Activated naive CD8-positive, alpha-beta T cell (primary cell): ENCODE measurements around the gene RHCG.
A peak's percentile ranks its signal among the peaks of the same experiment; 100 is the strongest.

Source experiments
- H3K27ac Mint-ChIP-seq: one replicate; pipeline ENCODE4 v1.8.0; 2021; ENCODE audit warnings: mixed read lengths
- H3K27me3 Mint-ChIP-seq: one replicate; pipeline ENCODE4 v1.8.0; 2021; ENCODE audit warnings: mixed read lengths
- H3K36me3 Mint-ChIP-seq: one replicate; pipeline ENCODE4 v1.8.0; 2021; ENCODE audit warnings: mixed read lengths
- H3K4me1 Mint-ChIP-seq: one replicate; pipeline ENCODE4 v1.8.0; 2021; ENCODE audit warnings: low read depth, mixed read lengths
- H3K4me3 Mint-ChIP-seq: one replicate; pipeline ENCODE4 v1.8.0; 2021; ENCODE audit warnings: mild to moderate bottlenecking, mixed read lengths
- H3K9me3 Mint-ChIP-seq: one replicate; pipeline ENCODE4 v1.8.0; 2021; ENCODE audit warnings: low read depth, mixed read lengths

RHCG gene

GRCh38 chr15:89447676-89448075 is 48.7 kb downstream of the RHCG start:
- Mint-ChIP-seq H3K36me3 (no peaks in the 10 kb centered on the region), H3K4me3 (no peak overlapping the region), H3K27me3 (peaks cover 20% of the 10 kb centered on the region), H3K4me1 (no peaks in the 10 kb centered on the region), H3K27ac (no peak overlapping the region), H3K9me3 (no peaks in the 10 kb centered on the region)

- Mint-ChIP-seq H3K27me3 (peaks cover 23% of the 10 kb centered on the region), H3K9me3 (no peaks in the 10 kb centered on the region), H3K4me3 (no peak overlapping the region), H3K36me3 (no peaks in the 10 kb centered on the region), H3K27ac (no peak overlapping the region), H3K4me1 (no peaks in the 10 kb centered on the region)
These were observed 50.0 kb downstream of the RHCG start for GRCh38 chr15:89446255-89446891.

GRCh38 chr15:89445518-89445917 is 50.9 kb downstream of the RHCG start:
- H3K36me3 Mint-ChIP-seq = no peaks in the 10 kb centered on the region
- no peaks in the 10 kb centered on the region for H3K4me1 Mint-ChIP-seq
- H3K4me3 Mint-ChIP-seq = no peak overlapping the region
- peaks cover 19% of the 10 kb centered on the region for H3K27me3 Mint-ChIP-seq
- no peaks in the 10 kb centered on the region for H3K9me3 Mint-ChIP-seq
- H3K27ac Mint-ChIP-seq = no peak overlapping the region

GRCh38 chr15:89444241-89445225 is 51.9 kb downstream of the RHCG start:
- Mint-ChIP-seq H3K27ac (no peak overlapping the region), H3K9me3 (no peaks in the 10 kb centered on the region), H3K4me3 (no peak overlapping the region)

GRCh38 chr15:89443581-89443980 is 52.8 kb downstream of the RHCG start:
- Mint-ChIP-seq H3K4me1 (no peaks in the 10 kb centered on the region), H3K27me3 (peaks cover 18% of the 10 kb centered on the region), H3K4me3 (no peak overlapping the region), H3K27ac (no peak overlapping the region), H3K36me3 (no peaks in the 10 kb centered on the region), H3K9me3 (no peaks in the 10 kb centered on the region)

More at GRCh38 chr15:89444241-89445225, 51.9 kb downstream of the RHCG start:
- Mint-ChIP-seq H3K27me3 (peaks cover 18% of the 10 kb centered on the region), H3K36me3 (no peaks in the 10 kb centered on the region), H3K4me1 (no peaks in the 10 kb centered on the region)

GRCh38 chr15:89442671-89443307 is 53.6 kb downstream of the RHCG start:
- Mint-ChIP-seq H3K36me3 (no peaks in the 10 kb centered on the region), H3K9me3 (no peaks in the 10 kb centered on the region), H3K27me3 (peaks cover 14% of the 10 kb centered on the region), H3K4me1 (no peaks in the 10 kb centered on the region), H3K4me3 (no peak overlapping the region), H3K27ac (no peak overlapping the region)

- Mint-ChIP-seq H3K4me1 (no peaks in the 10 kb centered on the region), H3K27ac (no peak overlapping the region), H3K4me3 (no peak overlapping the region), H3K9me3 (no peaks in the 10 kb centered on the region), H3K36me3 (no peaks in the 10 kb centered on the region), H3K27me3 (peaks cover 15% of the 10 kb centered on the region)
These were observed 54.2 kb downstream of the RHCG start for GRCh38 chr15:89442155-89442554.

GRCh38 chr15:89441295-89441812 is 55.0 kb downstream of the RHCG start:
- no peak overlapping the region for H3K4me3 Mint-ChIP-seq
- H3K36me3 Mint-ChIP-seq = no peaks in the 10 kb centered on the region
- H3K9me3 Mint-ChIP-seq = no peaks in the 10 kb centered on the region
- no peak overlapping the region for H3K27ac Mint-ChIP-seq
- no peaks in the 10 kb centered on the region for H3K4me1 Mint-ChIP-seq
- peaks cover 14% of the 10 kb centered on the region for H3K27me3 Mint-ChIP-seq

GRCh38 chr15:89439764-89440163 is 56.6 kb downstream of the RHCG start:
- Mint-ChIP-seq H3K4me3 (no peak overlapping the region), H3K9me3 (no peaks in the 10 kb centered on the region), H3K36me3 (no peaks in the 10 kb centered on the region), H3K27me3 (peaks cover 14% of the 10 kb centered on the region), H3K27ac (no peak overlapping the region), H3K4me1 (no peaks in the 10 kb centered on the region)

GRCh38 chr15:89436560-89437311 is 59.6 kb downstream of the RHCG start:
- H3K9me3 Mint-ChIP-seq = no peaks in the 10 kb centered on the region
- no peak overlapping the region for H3K4me3 Mint-ChIP-seq
- no peaks in the 10 kb centered on the region for H3K4me1 Mint-ChIP-seq
- H3K36me3 Mint-ChIP-seq = no peaks in the 10 kb centered on the region
- peaks cover 14% of the 10 kb centered on the region for H3K27me3 Mint-ChIP-seq
- H3K27ac Mint-ChIP-seq = no peak overlapping the region

GRCh38 chr15:89435362-89435761 is 61.0 kb downstream of the RHCG start:
- Mint-ChIP-seq H3K36me3 (no peaks in the 10 kb centered on the region), H3K4me1 (peaks cover 4% of the 10 kb centered on the region), H3K4me3 (no peak overlapping the region), H3K27me3 (peaks cover 12% of the 10 kb centered on the region), H3K9me3 (no peaks in the 10 kb centered on the region), H3K27ac (no peak overlapping the region)

- H3K9me3 Mint-ChIP-seq = no peaks in the 10 kb centered on the region
- H3K36me3 Mint-ChIP-seq = no peaks in the 10 kb centered on the region
- H3K4me1 Mint-ChIP-seq = peaks cover 5% of the 10 kb centered on the region
- no peak overlapping the region for H3K27ac Mint-ChIP-seq
- no peak overlapping the region for H3K4me3 Mint-ChIP-seq
- peaks cover 13% of the 10 kb centered on the region for H3K27me3 Mint-ChIP-seq
These were observed 62.7 kb downstream of the RHCG start for GRCh38 chr15:89433686-89434085.

- Mint-ChIP-seq H3K27ac (no peak overlapping the region), H3K4me1 (peaks cover 5% of the 10 kb centered on the region)
These were observed 65.6 kb downstream of the RHCG start for GRCh38 chr15:89430530-89431341.

GRCh38 chr15:89429986-89430385 is 66.4 kb downstream of the RHCG start:
- Mint-ChIP-seq H3K9me3 (no peaks in the 10 kb centered on the region), H3K27ac (no peak overlapping the region), H3K4me3 (no peak overlapping the region), H3K36me3 (no peaks in the 10 kb centered on the region), H3K27me3 (peaks cover 12% of the 10 kb centered on the region), H3K4me1 (peaks cover 5% of the 10 kb centered on the region)

More at GRCh38 chr15:89430530-89431341, 65.6 kb downstream of the RHCG start:
- Mint-ChIP-seq H3K4me3 (peak overlapping the region; percentile 85), H3K27me3 (peaks cover 11% of the 10 kb centered on the region), H3K36me3 (no peaks in the 10 kb centered on the region), H3K9me3 (no peaks in the 10 kb centered on the region)
